GF-D8 (cell line): ENCODE measurements around the gene MGAT4B.

ENCODE experiments used
- DNase-seq: peaks from one replicate; lab custom pipeline; 2025; lab: John Stamatoyannopoulos, UW

Gene MGAT4B

GRCh38 chr5:179812135-179812825, 5.6 kb upstream of the MGAT4B start:
- no peak for DNase-seq

- no peak for DNase-seq
Measured at GRCh38 chr5:179805529-179806249, 977 bp downstream of the MGAT4B start.

- no peak for DNase-seq
Measured at GRCh38 chr5:179805070-179805528, 1.6 kb downstream of the MGAT4B start.

DNA sequence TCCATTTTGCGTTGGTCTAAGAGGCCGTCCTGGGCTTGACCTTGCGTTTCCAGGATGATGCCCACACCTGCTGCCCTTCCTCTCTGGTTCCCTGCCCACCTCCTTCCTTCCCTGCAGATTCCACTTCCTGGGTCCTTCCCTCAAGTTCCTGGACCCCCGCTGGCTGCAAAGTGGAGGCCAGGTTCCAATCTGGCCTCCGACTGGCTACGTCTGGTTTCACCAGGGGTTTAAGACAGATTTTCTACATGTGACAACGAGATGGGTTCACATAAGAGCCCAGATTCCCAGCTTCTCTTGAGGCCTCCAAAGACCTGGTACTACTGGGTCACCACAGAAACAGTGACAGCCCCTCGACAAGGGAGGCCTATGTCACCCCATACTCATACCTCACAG, 2.1 kb downstream of the MGAT4B start:
- DNase-seq = no peak

DNA sequence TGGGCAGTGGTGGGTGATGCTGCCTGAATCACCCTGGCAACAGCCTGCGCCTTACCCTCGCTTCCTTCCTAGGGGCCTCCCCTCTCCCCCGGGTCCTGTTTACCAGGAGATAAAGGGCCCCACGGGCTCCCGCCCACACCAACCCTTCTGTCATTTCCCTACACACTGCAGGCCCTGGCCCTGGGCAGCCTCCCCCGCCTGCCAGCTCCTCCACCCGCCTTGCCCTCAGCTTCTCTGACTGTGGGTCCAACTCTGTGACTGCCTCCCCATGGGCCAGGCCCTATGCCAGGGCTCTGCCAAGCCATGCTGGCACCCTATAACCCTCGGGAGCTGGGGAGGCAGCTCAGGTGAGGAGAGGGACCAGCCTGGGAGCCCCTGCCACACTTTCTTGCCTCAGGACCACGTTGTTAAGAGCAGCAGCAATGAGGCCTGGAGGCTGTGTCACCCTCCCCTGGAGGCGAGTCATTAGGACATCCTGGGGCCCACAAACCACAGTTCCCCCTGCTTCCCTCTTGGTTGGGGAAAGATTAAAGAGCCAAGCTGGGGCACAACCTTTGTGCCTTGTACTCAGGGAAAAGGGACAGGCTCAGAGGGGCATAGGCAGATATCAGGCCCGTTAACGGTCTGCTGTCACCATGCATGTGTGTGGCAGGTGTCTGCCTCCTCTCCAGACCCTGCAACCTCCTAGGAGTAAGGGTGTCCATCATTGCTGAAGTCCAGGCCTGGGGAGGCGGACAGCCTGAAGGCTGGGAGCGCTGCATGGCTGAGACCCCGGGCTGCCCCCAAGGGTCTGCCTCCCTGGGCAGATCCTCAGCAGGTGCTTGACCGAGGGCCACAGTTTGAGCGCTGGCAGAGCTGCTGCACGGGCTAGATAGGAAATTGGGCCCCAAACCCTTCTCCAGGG, 2.8 kb downstream of the MGAT4B start:
- peak; percentile 86 for DNase-seq

DNA sequence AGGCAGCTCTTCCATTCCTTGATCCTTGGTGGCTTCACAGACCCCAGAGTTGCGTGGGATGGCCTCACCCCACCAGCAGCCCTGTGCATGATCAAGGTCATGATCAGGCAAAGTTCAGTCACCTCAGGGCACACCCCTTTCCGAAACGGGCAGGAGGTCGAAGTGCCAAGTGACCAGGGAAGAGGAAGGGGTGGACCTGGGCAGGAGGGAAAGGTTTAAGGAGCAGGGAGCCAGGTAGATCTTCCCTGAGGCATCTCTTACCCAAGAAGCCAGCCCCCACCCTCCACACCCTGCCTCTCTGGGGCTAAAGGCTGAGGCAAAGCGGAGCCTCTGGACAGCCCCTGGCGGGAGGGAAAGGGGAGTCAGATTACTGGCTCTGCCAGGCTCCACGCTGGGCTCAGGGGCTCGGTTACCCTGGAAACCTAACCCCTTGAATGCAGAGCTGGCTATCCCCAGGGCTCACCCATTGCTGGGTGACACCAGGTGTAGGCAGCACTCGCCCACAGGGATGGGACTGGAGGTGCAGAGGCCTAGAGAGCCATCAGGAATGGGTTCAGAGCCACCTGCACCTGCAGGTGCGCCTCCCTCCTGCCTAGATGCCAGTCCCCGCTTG, 3.6 kb downstream of the MGAT4B start:
- DNase-seq = no peak

- DNase-seq = no peak
Measured at GRCh38 chr5:179802207-179802883, 4.3 kb downstream of the MGAT4B start.

DNA sequence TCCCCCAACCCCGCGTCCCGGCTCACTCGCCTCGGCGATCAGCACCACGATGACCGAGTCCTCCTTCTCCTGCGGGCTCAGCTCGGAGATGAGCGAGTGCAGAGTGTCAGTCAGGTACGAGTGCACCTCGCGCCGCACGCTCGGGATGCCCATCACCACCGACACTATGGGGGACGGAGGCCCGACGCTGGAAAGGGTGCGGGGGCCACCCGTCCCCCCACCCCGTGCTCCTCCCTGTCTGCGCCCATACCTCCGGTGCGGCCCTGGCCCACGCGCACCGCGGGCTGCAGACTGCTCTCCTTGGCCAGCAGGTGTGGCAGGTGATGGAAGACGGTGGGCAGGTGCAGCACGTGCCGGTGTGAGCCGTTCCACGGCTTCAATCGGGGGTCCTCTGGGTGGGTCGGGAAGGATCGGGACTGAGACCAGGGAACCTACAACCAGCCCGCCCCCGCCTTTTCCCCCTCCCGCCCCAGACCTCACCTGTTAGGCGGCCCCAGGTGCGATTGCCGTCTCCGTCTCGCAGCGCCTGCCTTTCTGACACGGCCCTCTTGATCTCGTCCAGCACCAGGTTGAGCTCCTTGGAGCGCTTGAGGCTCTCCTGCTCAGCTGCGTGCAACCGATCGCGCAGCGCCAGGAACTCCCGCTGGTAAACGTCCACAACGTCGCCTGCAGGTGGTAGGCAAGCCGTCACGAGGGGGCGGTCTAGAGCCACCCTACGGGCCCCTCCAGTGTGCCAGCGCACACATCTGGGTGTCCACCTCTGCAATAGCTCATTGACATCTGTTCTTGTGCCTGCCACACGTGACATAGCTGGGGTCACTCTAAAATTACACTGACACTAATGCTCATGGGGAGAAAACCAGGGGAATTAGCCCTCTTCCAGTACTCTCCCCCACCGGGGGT, 5.1 kb downstream of the MGAT4B start:
- DNase-seq = no peak

GRCh38 chr5:179800696-179801201, 5.9 kb downstream of the MGAT4B start:
- DNase-seq = no peak

DNA sequence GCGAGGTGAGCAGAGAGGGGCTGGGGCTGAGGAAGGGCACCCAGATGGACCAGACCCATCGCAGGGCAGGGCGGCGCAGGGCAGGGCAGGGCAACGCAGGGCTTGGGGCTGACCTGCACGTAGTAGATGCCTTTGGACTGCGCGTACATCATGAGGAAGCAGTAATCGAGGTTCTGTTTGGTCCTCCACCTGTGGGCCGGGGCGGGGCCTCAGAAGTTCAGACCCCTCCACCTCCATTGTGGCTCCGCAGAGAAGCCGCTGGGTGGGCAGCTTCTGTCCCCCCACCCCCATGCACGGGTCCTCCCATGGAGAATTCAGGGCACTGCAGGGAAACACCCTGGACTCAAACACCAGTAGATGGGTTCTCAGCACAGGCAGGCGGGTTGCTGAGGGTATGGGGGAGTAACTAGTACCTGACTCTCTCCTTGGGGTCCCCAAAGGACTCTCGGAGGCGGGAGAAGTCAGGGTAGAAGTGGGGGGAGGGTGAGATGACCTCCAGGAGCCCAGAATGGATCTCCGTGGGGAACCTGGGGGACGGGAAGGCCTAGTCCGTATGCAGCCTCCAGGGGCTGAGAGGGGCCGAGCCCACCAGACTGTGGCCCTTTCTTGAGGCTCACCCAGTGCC, 6.5 kb downstream of the MGAT4B start:
- DNase-seq = no peak

- no peak for DNase-seq
Measured at GRCh38 chr5:179799644-179799973, 7.1 kb downstream of the MGAT4B start.

DNA sequence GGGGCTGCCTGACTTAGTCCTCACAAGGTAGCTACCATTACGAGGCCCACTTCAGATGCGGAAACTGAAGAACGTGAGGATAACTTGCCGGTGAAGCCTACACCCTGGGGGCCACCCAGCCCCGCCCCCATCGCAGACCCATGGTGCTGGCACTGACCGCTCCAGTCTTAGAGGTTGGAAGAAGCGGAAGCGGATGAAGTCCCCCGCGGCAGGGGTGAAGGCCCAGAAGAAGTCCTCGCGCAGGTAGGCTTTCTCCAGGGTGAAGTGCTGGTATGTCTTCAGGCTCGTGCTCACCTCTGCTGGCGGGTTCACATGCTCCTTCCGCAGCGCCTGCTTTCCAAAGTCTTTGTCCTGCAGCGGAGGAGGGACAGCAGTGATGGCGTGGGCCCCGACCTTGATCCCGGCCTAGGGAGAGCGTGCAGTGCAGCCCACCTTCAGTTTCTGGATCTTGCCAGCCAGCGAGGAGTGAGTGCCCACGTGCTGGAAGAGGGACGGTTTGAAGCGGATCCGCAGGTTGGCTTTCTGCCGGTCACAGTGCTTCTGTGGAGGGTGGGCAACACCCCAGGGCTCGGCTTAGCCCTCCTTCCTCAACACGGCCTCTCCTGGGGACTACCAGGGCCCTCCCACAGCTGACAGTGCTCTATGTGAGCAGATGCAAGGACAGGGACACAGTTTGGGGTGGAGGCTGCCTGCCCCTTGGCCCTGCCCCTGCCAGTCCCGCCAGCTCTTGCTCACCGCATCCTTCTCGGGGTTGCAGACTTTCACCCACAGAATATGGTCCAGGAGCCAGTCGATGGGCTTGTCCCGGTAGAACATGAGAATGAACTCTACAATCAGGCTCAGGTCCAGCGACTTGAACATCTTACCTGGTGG, 7.7 kb downstream of the MGAT4B start:
- DNase-seq = no peak

DNA sequence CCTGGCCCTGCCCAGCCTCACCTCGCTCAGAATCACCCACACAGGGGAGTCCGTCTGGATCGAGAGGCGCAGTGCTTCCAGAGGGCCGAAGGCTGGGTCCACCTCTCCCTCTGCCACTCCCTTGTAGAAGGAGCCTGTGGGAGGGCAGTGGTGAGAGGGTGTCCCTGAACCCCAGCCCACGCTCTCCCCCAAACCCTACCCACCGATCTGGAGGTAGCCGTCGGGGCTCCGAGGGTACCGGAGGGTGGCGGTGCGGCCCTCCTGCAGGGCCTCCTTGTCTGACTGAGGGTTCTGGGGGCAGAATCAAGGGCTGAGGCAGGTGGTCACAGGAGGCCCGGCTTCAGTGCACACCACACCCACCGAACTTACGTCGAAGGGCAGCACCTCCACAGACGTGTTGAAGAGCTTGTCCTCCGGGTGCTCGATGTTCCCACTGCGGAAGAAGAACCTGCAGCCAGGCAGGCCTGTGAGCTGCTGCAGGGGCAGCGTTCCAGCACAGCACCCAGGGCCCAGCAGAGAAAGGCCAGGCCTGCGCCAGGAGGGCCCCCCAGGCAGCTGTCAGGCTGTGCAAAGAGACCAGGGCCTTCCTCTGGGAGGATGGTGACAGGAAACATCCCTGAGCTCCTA, 8.4 kb downstream of the MGAT4B start:
- DNase-seq = no peak

- DNase-seq = no peak
Measured at GRCh38 chr5:179797741-179798140, 8.9 kb downstream of the MGAT4B start.

DNA sequence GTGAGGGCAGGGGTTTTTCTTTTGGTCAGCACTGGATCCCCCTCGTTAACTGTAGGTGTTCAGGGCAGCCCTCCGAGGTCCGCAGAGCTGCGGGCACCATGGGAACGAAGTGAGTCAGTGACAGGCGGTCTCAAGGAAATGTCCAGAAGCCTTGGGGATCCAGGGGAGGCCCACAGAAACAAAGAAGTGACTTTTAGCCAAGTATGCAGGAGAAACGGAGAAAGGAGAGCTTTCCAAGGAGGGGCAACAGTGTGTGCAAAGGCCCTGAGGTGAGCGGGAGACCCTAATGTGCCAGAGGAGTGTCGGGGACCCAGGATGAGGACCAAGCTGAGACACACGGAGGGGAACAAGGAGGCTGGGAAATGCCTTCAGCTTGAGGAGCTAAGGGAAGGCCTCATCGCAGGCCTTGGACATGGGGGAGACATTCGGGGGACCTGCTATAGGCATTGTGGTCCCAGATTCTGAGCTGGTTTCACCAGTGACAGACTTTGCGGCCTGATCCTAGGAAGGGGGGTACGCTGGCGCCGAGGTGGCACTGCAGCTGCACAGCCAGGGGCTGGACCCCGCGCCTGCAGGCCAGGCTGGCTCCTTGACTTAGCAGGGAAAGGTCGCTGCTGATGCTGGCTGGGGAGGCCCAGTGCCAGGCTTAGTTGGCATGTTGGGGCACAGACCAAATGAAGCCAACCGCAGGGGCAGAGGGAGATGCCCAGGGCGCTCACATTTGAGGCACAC, 9.6 kb downstream of the MGAT4B start:
- DNase-seq = no peak

DNA sequence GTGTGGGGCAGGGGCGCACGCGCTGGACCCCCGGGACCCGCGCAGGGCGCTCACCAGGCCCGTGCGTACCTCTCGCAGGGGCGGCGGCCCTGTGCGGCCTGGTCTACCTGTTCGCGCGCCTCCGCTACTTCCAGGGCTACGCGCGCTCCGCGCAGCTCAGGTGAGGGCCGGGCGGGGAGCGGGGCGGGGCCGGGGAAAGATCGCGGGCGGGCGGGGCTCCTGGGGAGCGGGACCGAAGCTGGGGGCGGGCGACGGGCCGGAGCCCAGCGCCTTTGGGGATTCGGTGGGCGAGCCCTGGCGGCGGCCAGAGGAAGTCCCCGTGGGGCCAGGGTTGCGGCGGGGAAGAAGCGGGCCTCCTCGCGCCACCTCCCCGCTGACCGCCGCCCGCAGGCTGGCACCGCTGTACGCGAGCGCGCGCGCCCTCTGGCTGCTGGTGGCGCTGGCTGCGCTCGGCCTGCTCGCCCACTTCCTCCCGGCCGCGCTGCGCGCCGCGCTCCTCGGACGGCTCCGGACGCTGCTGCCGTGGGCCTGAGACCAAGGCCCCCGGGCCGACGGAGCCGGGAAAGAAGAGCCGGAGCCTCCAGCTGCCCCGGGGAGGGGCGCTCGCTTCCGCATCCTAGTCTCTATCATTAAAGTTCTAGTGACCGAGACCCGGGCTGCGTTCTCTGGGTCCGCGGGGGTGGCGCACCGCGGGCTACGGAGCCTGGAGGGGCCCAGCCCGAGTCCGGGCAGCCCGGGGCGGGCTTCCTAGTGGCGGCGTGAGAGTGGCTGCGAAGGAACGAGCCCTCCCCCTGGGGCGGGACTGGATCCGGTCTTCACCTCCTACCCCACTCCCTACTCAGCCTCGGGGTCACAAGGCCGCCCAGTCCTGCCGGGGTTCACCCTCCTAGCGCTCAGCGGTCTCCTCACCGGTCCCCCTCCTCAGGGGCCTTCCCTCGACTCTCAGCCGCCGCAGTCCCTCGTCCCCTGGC, 10.5 kb downstream of the MGAT4B start:
- peak; percentile 59 for DNase-seq
